ENCODE results near the gene COL23A1.

COL23A1 gene

GRCh38 chr5:178305801-178306200 lies 284.4 kb downstream of the COL23A1 start:
- ChIA-PET POLR2A (no interaction called here), CTCF (no interaction called here)
- Histone ChIP-seq H3K9me3 (ENCODE audit: control insufficient read depth, insufficient read depth, low read depth, low read length) (no peaks in the 10 kb centered on the region), H3K36me3 (ENCODE audit: control insufficient read depth in 2 of 2, insufficient read depth in 1 of 2, low read length in 2 of 2) (no peaks in the 10 kb centered on the region), H3K27ac (ENCODE audit: extremely low read depth, low read depth, low read length) (no peak overlapping the region), H3K4me1 (ENCODE audit: control insufficient read depth, insufficient read depth, low read length) (no peaks in the 10 kb centered on the region), H3K4me3 (ENCODE audit: low read depth, low read length) (no peak overlapping the region)
- TF ChIP-seq ZNF148 (tag by site-specific recombination; IDR thresholded peaks at IDR 0.05; ENCODE audit: borderline replicate concordance): no peak
- TF ChIP-seq ZBTB48 (tag by site-specific recombination; IDR thresholded peaks at IDR 0.05): no peak
- no peak for TF ChIP-seq ZNF18 (tag by site-specific recombination; IDR thresholded peaks at IDR 0.05)
- TF ChIP-seq ZNF239 (tag by site-specific recombination; IDR thresholded peaks at IDR 0.05): no peak
- TF ChIP-seq PBX3 (CRISPR knock-in tag; IDR thresholded peaks at IDR 0.05): no peak
- TF ChIP-seq, protein P1, sequence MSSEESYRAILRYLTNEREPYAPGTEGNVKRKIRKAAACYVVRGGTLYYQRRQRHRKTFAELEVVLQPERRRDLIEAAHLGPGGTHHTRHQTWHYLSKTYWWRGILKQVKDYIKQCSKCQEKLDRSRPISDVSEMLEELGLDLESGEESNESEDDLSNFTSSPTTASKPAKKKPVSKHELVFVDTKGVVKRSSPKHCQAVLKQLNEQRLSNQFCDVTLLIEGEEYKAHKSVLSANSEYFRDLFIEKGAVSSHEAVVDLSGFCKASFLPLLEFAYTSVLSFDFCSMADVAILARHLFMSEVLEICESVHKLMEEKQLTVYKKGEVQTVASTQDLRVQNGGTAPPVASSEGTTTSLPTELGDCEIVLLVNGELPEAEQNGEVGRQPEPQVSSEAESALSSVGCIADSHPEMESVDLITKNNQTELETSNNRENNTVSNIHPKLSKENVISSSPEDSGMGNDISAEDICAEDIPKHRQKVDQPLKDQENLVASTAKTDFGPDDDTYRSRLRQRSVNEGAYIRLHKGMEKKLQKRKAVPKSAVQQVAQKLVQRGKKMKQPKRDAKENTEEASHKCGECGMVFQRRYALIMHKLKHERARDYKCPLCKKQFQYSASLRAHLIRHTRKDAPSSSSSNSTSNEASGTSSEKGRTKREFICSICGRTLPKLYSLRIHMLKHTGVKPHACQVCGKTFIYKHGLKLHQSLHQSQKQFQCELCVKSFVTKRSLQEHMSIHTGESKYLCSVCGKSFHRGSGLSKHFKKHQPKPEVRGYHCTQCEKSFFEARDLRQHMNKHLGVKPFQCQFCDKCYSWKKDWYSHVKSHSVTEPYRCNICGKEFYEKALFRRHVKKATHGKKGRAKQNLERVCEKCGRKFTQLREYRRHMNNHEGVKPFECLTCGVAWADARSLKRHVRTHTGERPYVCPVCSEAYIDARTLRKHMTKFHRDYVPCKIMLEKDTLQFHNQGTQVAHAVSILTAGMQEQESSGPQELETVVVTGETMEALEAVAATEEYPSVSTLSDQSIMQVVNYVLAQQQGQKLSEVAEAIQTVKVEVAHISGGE (tag by site-specific recombination; conservative IDR thresholded peaks at IDR 0.05; ENCODE audit: low read depth): no peak
- TF ChIP-seq KLF17 (tag by site-specific recombination; IDR thresholded peaks at IDR 0.05): no peak
- no peak for TF ChIP-seq MZF1 (tag by site-specific recombination; IDR thresholded peaks at IDR 0.05; ENCODE audit: borderline replicate concordance)
- TF ChIP-seq CTCF (tag by site-specific recombination; IDR thresholded peaks at IDR 0.05): no peak
- TF ChIP-seq ZNF548 (tag by site-specific recombination; IDR thresholded peaks at IDR 0.05): no peak
- TF ChIP-seq ZNF629 (tag by site-specific recombination; IDR thresholded peaks at IDR 0.05): no peak
- TF ChIP-seq ZNF416 (tag by site-specific recombination; IDR thresholded peaks at IDR 0.05): no peak
- TF ChIP-seq ZFP69B (tag by site-specific recombination; IDR thresholded peaks at IDR 0.05): no peak
- TF ChIP-seq HOXD13 (CRISPR knock-in tag; IDR thresholded peaks at IDR 0.05; ENCODE audit: borderline replicate concordance): no peak
- TF ChIP-seq ZNF837 (tag by site-specific recombination; IDR thresholded peaks at IDR 0.05): no peak
- no peak for TF ChIP-seq ZNF341 (tag by site-specific recombination; IDR thresholded peaks at IDR 0.05; ENCODE audit: low read depth)
- no peak for TF ChIP-seq ZNF157 (tag by site-specific recombination; IDR thresholded peaks at IDR 0.05)
- no peak for TF ChIP-seq ZNF362 (tag by site-specific recombination; IDR thresholded peaks at IDR 0.05)
- TF ChIP-seq ZNF302 (tag by site-specific recombination; IDR thresholded peaks at IDR 0.05; ENCODE audit: low read depth): no peak

Measured in HEK293 (cell line).